Testis (tissue), 3 donors: ENCODE results near the gene SMIM15. TPM values are rescaled to one million over a fixed set of nuclear protein-coding genes. Genes with fewer than 3 reads are reported as not detected.

ENCODE experiments used
- DNase-seq: peaks from one replicate; pipeline ENCODE4 v3.0.0-alpha.2; 2019
- H3K27ac ChIP-seq, 2 donors: fragments of 200-600 bp; sonication (generic); one replicate each; pipeline ENCODE4 v1.5.1; 2019
- H3K27me3 ChIP-seq: fragments of 200-600 bp; sonication (generic); one replicate; pipeline ENCODE4 v1.5.1; 2019
- H3K36me3 ChIP-seq: fragments of 200-600 bp; sonication (generic); one replicate; pipeline ENCODE4 v1.5.1; 2017; ENCODE audit warnings: low read depth; ENCODE audit errors: missing control alignments
- H3K4me1 ChIP-seq: fragments of 200-600 bp; sonication (generic); one replicate; pipeline ENCODE4 v1.5.1; 2019
- H3K4me3 ChIP-seq, 2 donors: fragments of 200-600 bp; sonication (generic); one replicate each; pipeline ENCODE4 v1.5.1; 2017 to 2019
- H3K9me3 ChIP-seq: fragments of 200-600 bp; sonication (generic); one replicate; pipeline ENCODE4 v1.5.1; 2017
- POLR2A ChIP-seq: fragments of 450-650 bp; IDR thresholded peaks from one replicate; pipeline ENCODE4 v1.6.1; 2017; ENCODE audit warnings: antibody characterized with exemption, mild to moderate bottlenecking, moderate library complexity
- WGBS, 2 donors: methylation state at CpG; one replicate each; pipeline ENCODE4 v1.1.5; 2018; 5-methylcytosine and 5-hydroxymethylcytosine counted together
- intact Hi-C: fragments of 100-400 bp; cut with DNase I; formaldehyde crosslinking; loops from one replicate; pipeline ENCODE4 v1.15.1; 2023; ENCODE audit warnings: low total_unique reads
- polyA plus RNA-seq: library from polyadenylated mRNA; stranded (reverse); fragments of 350-450 nt; fragmentation: Illumina TruSeq; extraction: RNeasy Lipid Tissue Mini Kit (QIAGEN cat#74804); gene quantifications from one replicate; pipeline ENCODE4 v1.2.3, GENCODE V29; 2014; ENCODE audit warnings: low read depth, low replicate concordance; ENCODE audit not compliant: insufficient read depth
- total RNA-seq, 2 donors: library from RNA; depleted of rRNA; stranded (reverse); fragments of >200 nt; gene quantifications; one replicate each; pipeline ENCODE4 v1.2.3, GENCODE V29; 2016
- TF ChIP-seq, protein P1 (sequence below), 3 experiments: fragments of 450-650 bp in 2 of 3; fragments of 200-600 bp in 1 of 3; sonication (generic) in 1 of 3; IDR thresholded peaks; one replicate each; pipeline ENCODE4 v1.5.1; 2016 to 2019; ENCODE audit warnings: antibody characterized with exemption in 3 of 3, mild to moderate bottlenecking in 2 of 3, moderate library complexity in 1 of 3

The SMIM15 gene
- total and polyA plus RNA-seq, 3 donors from 2014 or later = 23.7 to 38.8 (median 35.0) TPM

DNA sequence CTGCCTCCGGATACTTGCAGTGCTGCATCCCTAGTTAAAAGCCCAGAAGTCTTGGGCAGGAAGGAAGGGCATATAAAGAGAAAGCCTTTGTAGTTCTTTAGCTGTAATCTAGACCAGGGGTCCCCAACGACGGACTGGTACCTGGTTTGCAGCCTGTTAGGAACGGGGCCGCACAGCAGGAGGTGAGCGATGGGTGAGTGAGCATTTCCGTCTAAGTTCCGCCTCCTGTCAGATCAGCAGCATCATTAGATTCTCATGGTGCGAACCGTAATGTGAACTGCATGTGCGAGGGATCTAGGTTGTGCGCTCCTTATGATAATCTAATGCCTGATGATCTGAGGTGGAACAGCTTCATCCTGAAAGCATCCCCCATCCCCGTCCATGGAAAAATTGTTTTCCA lies 1.6 kb upstream of the SMIM15 start:
- Histone ChIP-seq H3K4me3 (no peak overlapping the region), H3K27me3 (no peaks in the 10 kb centered on the region), H3K36me3 (no peaks in the 10 kb centered on the region), H3K4me1 (peaks cover 7% of the 10 kb centered on the region), H3K27ac (no peak overlapping the region), H3K9me3 (no peaks in the 10 kb centered on the region)
- TF ChIP-seq POLR2A = no peak
- TF ChIP-seq, protein P1, sequence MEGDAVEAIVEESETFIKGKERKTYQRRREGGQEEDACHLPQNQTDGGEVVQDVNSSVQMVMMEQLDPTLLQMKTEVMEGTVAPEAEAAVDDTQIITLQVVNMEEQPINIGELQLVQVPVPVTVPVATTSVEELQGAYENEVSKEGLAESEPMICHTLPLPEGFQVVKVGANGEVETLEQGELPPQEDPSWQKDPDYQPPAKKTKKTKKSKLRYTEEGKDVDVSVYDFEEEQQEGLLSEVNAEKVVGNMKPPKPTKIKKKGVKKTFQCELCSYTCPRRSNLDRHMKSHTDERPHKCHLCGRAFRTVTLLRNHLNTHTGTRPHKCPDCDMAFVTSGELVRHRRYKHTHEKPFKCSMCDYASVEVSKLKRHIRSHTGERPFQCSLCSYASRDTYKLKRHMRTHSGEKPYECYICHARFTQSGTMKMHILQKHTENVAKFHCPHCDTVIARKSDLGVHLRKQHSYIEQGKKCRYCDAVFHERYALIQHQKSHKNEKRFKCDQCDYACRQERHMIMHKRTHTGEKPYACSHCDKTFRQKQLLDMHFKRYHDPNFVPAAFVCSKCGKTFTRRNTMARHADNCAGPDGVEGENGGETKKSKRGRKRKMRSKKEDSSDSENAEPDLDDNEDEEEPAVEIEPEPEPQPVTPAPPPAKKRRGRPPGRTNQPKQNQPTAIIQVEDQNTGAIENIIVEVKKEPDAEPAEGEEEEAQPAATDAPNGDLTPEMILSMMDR (IDR thresholded peaks at IDR 0.05) = no peak
- no peak for DNase-seq
- intact Hi-C loops = no loop called here
- 64 to 74% methylated on average over 13 of the region's 13 CpGs for WGBS, 2 donors

DNA sequence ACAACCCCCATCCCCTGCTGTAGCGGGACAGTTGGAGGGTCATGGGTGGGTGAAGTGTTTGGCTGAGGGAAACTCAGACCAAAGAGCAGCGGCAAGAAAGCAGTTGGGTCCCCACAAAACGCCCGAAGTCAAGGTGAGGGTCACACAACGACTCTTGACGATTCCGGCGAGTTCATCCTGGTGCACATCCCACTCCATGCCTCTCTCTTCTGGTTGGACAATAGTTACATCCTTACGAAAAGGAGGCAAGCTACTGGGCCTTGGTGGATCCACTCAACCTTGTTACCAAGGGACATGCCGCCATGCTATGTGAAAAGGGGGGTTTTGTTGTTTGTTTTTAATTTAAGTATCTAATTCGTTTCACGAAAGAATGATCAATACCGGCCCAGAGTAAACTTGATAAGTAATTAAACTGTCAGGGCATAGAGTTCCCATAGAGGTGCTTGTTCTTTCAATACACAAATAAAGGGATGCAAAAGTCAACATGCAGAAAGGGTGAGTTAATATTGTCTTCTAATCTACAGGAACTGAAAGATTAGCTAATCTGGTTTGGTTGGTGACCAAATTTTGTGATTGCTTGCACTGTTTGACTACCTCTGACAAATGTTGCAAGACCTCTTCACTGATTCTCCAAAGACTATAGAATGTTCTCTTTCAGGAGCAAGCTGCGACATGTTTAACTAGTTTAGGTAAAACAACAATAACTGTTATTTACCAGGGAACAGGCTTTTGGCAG lies 732 bp upstream of the SMIM15 start:
- intact Hi-C loops = no loop called here
- Histone ChIP-seq H3K36me3 (no peaks in the 10 kb centered on the region), H3K27me3 (no peaks in the 10 kb centered on the region), H3K27ac (peak overlapping the region; percentile 89 to 90), H3K4me3 (peak overlapping the region; percentile 80 to 97), H3K4me1 (peaks cover 7% of the 10 kb centered on the region), H3K9me3 (no peaks in the 10 kb centered on the region)
- DNase-seq = peak; percentile 30
- no peak for TF ChIP-seq POLR2A
- TF ChIP-seq, protein P1 (IDR thresholded peaks at IDR 0.05) = no peak
- WGBS, 2 donors = 12 to 21% methylated on average over 12 to 14 of the region's 14 CpGs

DNA sequence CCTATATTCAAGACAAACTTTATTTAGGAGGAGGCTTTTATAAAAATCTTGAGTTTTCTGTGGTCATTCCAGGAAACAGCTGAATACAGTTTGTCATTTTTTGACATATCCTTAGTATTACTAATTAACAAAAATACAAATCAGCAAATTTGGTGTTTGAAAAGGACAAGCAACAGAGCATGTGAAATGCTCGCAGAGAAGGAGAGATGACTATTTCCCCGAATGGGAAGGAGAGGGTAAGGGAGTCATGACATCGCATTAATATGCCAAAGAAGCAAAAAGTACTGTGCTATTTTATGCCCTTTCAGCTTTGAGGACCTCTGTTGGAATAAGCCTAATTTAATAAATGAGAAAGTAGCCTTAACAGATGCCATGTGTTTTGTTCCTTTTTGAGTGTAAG lies 1.8 kb downstream of the SMIM15 start:
- DNase-seq = no peak
- WGBS, 2 donors = 77 to 92% methylated on average over 3 of the region's 3 CpGs
- TF ChIP-seq, protein P1 (IDR thresholded peaks at IDR 0.05) = no peak
- TF ChIP-seq POLR2A = no peak
- Histone ChIP-seq H3K9me3 (no peaks in the 10 kb centered on the region), H3K4me1 (peaks cover 7% of the 10 kb centered on the region), H3K27ac (no peak overlapping the region), H3K4me3 (no peak overlapping the region), H3K27me3 (no peaks in the 10 kb centered on the region), H3K36me3 (no peaks in the 10 kb centered on the region)
- intact Hi-C loops = no loop called here

DNA sequence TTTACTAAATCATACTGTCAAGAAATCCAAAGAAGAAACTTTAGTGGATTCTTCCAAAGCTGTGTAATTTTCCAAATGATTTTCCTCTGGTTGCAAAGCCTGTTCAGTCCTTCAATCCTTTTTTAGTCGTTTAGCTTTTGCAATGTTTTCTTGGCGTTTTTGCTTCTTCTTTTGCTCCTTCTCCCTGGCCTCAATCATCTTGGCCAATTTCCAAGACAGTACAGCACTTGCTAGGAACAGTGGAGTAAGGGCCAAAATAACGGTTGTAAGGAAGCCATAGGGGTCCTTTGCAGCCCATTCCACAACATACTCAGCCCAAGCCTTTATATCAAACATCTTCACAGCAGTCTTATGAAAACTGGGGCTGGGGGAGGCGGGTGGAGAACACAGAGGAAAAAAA lies 2.4 kb downstream of the SMIM15 start:
- Histone ChIP-seq H3K4me1 (peaks cover 7% of the 10 kb centered on the region), H3K27ac (no peak overlapping the region), H3K27me3 (no peaks in the 10 kb centered on the region), H3K4me3 (no peak overlapping the region), H3K36me3 (no peaks in the 10 kb centered on the region), H3K9me3 (no peaks in the 10 kb centered on the region)
- DNase-seq = no peak
- 51 to 59% methylated on average over 4 of the region's 4 CpGs for WGBS, 2 donors
- TF ChIP-seq, protein P1 (IDR thresholded peaks at IDR 0.05) = no peak
- TF ChIP-seq POLR2A = no peak
- intact Hi-C loops = no loop called here

DNA sequence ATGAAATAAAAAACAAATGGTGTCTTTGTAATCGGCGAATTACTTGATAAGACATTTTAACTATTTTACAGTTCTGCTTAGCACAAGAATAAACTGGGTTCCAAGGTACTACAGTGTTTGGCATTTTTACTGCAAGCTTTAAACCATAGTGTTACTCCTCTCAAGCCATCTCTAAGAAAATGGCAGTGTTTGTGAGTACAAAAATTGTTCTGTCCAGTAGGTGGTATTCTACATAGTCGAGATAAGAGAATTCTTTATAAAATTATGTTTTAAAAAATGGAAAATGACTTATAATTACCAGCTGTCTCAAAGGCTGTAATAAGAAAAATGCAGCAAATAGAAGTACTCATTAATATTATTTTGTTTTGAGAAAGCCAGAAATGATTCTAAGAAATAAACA lies 3.2 kb downstream of the SMIM15 start:
- TF ChIP-seq, protein P1 (IDR thresholded peaks at IDR 0.05) = no peak
- no peak for TF ChIP-seq POLR2A
- H3K9me3 ChIP-seq = no peaks in the 10 kb centered on the region
- peaks cover 7% of the 10 kb centered on the region for H3K4me1 ChIP-seq
- DNase-seq = no peak
- H3K4me3 ChIP-seq = no peak overlapping the region
- WGBS, 2 donors = 69 to 82% methylated on average over 3 of the region's 3 CpGs
- no peak overlapping the region for H3K27ac ChIP-seq
- no peaks in the 10 kb centered on the region for H3K27me3 ChIP-seq
- intact Hi-C loops = no loop called here
- no peaks in the 10 kb centered on the region for H3K36me3 ChIP-seq
